IMR-90 (cell line): ENCODE measurements around the gene TOR1A.
"Not testable (repeated sequence)": the region's sequence is repeated elsewhere in the genome, so short reads cannot be mapped to it uniquely, and the experiment has no call there.

ENCODE experiments used
- FOS ChIP-seq: fragments of 150-350 bp; IDR thresholded peaks from 2 replicates; pipeline ENCODE4 v1.6.1; 2016; ENCODE audit warnings: low read depth, low read length
- NFE2L2 ChIP-seq: fragments of 150-350 bp; IDR thresholded peaks from 2 replicates; pipeline ENCODE4 v1.6.1; 2016; ENCODE audit warnings: low read depth, mild to moderate bottlenecking, low read length
- RFX5 ChIP-seq: IDR thresholded peaks from 2 replicates; pipeline ENCODE4 v1.8.0; 2012; ENCODE audit warnings: low read depth, mild to moderate bottlenecking, low read length, moderate library complexity
- TF ChIP-seq, protein P1 (sequence below): conservative IDR thresholded peaks from 2 replicates; pipeline ENCODE4 v1.5.1; 2012; ENCODE audit warnings: mild to moderate bottlenecking, low read depth, low read length, improper control_type of control experiment

DNA sequence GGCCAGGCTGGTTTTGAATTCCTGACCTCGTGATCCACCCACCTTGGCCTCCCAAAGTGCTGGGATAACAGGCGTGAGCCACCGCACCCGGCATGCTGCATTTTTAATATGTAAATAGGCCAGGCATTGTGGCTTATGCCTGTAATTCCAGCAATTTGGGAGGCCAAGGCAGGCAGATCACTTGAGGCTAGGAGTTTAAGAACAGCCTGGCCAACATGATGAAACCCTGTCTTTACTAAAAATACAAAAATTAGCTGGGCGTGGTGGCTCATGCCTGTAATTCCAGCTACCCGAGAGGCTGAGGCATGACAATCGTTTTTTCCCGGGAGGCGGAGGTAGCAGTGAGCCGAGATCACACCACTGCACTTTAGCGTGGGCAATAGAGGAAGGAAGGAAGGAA is 39.0 kb downstream of the TOR1A start:
- TF ChIP-seq, protein P1, sequence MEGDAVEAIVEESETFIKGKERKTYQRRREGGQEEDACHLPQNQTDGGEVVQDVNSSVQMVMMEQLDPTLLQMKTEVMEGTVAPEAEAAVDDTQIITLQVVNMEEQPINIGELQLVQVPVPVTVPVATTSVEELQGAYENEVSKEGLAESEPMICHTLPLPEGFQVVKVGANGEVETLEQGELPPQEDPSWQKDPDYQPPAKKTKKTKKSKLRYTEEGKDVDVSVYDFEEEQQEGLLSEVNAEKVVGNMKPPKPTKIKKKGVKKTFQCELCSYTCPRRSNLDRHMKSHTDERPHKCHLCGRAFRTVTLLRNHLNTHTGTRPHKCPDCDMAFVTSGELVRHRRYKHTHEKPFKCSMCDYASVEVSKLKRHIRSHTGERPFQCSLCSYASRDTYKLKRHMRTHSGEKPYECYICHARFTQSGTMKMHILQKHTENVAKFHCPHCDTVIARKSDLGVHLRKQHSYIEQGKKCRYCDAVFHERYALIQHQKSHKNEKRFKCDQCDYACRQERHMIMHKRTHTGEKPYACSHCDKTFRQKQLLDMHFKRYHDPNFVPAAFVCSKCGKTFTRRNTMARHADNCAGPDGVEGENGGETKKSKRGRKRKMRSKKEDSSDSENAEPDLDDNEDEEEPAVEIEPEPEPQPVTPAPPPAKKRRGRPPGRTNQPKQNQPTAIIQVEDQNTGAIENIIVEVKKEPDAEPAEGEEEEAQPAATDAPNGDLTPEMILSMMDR = not testable (repeated sequence)
- TF ChIP-seq FOS, RFX5, NFE2L2: not testable (repeated sequence)
